NCI-H146 (cell line): ENCODE measurements around the gene TMPRSS5.

ENCODE experiments used
- DNase-seq: peaks from one replicate; lab custom pipeline; 2025; lab: John Stamatoyannopoulos, UW

TMPRSS5 gene

GRCh38 chr11:113667801-113668200 is 38.3 kb downstream of the TMPRSS5 start:
- DNase-seq, result no peak

- DNase-seq, result no peak
Measured at GRCh38 chr11:113666584-113666983, 39.5 kb downstream of the TMPRSS5 start.

- no peak for DNase-seq
Measured at GRCh38 chr11:113664981-113665710, 41.0 kb downstream of the TMPRSS5 start.

- DNase-seq, result peak; percentile 24
Measured at GRCh38 chr11:113664069-113664980, 41.8 kb downstream of the TMPRSS5 start.

- peak; percentile 21 for DNase-seq
Measured at GRCh38 chr11:113663567-113663966, 42.5 kb downstream of the TMPRSS5 start.

- no peak for DNase-seq
Measured at GRCh38 chr11:113655771-113656170, 50.3 kb downstream of the TMPRSS5 start.

GRCh38 chr11:113651023-113651422 is 55.1 kb downstream of the TMPRSS5 start:
- no peak for DNase-seq

GRCh38 chr11:113649311-113649710 is 56.8 kb downstream of the TMPRSS5 start:
- DNase-seq, result no peak

GRCh38 chr11:113647856-113648255 is 58.3 kb downstream of the TMPRSS5 start:
- no peak for DNase-seq

- DNase-seq, result no peak
Measured at GRCh38 chr11:113647108-113647507, 59.0 kb downstream of the TMPRSS5 start.

GRCh38 chr11:113645593-113646349 is 60.3 kb downstream of the TMPRSS5 start:
- no peak for DNase-seq

- no peak for DNase-seq
Measured at GRCh38 chr11:113644605-113645004, 61.5 kb downstream of the TMPRSS5 start.

GRCh38 chr11:113643701-113644100 is 62.4 kb downstream of the TMPRSS5 start:
- no peak for DNase-seq

GRCh38 chr11:113643006-113643585 is 63.0 kb downstream of the TMPRSS5 start:
- no peak for DNase-seq

GRCh38 chr11:113642090-113642489 is 64.0 kb downstream of the TMPRSS5 start:
- DNase-seq, result no peak

GRCh38 chr11:113638376-113638775 is 67.7 kb downstream of the TMPRSS5 start:
- no peak for DNase-seq

GRCh38 chr11:113637636-113638035 is 68.5 kb downstream of the TMPRSS5 start:
- no peak for DNase-seq
